Tibial nerve (tissue), 4 donors: ENCODE measurements around the gene NSG2.
"Not testable (repeated sequence)": the region's sequence is repeated elsewhere in the genome, so short reads cannot be mapped to it uniquely, and the experiment has no call there.

Source experiments
- EP300 ChIP-seq, 2 donors: sonication (generic); formaldehyde crosslinking; IDR thresholded peaks; one replicate each; pipeline ENCODE4 v1.6.1; 2017; ENCODE audit warnings: antibody characterized with exemption in 2 of 2, mild to moderate bottlenecking in 1 of 2
- POLR2A ChIP-seq, 2 donors: fragments of 450-650 bp; IDR thresholded peaks; one replicate each; pipeline ENCODE4 v1.6.1; 2017; ENCODE audit warnings: antibody characterized with exemption in 2 of 2, mild to moderate bottlenecking in 2 of 2, moderate library complexity in 2 of 2
- TF ChIP-seq, protein P1 (sequence below), 5 experiments: fragments of 200-600 bp in 3 of 5; fragments of 450-650 bp in 2 of 5; sonication (generic) in 3 of 5; IDR thresholded peaks; one replicate each; pipeline ENCODE4 v1.5.1; 2016 to 2019; ENCODE audit warnings: antibody characterized with exemption in 5 of 5, mild to moderate bottlenecking in 3 of 5, moderate library complexity in 2 of 5

- TF ChIP-seq POLR2A, EP300 (IDR thresholded peaks at IDR 0.05): not testable (repeated sequence)
- TF ChIP-seq, protein P1, sequence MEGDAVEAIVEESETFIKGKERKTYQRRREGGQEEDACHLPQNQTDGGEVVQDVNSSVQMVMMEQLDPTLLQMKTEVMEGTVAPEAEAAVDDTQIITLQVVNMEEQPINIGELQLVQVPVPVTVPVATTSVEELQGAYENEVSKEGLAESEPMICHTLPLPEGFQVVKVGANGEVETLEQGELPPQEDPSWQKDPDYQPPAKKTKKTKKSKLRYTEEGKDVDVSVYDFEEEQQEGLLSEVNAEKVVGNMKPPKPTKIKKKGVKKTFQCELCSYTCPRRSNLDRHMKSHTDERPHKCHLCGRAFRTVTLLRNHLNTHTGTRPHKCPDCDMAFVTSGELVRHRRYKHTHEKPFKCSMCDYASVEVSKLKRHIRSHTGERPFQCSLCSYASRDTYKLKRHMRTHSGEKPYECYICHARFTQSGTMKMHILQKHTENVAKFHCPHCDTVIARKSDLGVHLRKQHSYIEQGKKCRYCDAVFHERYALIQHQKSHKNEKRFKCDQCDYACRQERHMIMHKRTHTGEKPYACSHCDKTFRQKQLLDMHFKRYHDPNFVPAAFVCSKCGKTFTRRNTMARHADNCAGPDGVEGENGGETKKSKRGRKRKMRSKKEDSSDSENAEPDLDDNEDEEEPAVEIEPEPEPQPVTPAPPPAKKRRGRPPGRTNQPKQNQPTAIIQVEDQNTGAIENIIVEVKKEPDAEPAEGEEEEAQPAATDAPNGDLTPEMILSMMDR (IDR thresholded peaks at IDR 0.05): peak in 2 of 5 experiments; percentile 15 to 17
Measured at GRCh38 chr5:174020069-174020927, 25.2 kb upstream of the NSG2 start.
